ENCODE data around the gene HOXD8.

The HOXD8 gene

DNA sequence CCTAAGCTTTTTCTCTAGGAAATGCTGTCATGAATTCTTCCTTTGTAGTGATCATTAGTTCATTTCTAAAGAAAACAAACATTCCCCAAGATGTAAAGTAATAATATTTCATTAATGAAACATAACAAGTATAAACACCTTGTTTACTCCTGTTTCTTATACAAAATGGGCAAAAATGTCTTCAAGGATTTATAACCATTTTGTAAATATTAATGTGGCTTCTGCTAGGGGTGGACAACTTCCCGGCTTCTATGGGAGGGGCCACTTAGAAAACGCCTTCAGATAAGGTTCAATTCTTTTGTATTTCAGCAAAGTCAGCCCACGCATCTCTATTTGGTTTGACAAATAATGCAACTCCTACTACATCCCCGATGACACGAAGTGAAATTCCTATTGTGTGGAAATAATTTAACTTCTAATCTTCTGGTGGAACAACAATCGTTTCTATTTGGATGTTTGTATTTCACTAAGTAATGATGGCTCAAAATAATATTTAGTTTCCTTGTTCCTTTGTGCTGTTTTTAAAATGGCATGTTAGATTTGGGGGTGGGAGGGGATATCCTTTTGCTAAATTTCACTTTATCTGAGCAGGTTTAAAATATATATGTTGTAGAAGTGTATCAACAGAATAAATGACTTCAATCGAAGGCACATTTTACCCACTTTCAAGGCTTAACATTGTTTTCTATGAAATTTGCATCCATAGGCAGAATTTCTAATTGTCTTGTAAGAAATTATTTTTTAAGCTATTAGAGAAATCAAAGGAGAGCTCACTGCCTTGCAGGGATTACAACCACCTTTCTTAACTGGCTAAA is 44.3 kb downstream of the HOXD8 start:
- DNase-seq (ENCODE audit: low read depth in 2 of 2) = no peak

DNA sequence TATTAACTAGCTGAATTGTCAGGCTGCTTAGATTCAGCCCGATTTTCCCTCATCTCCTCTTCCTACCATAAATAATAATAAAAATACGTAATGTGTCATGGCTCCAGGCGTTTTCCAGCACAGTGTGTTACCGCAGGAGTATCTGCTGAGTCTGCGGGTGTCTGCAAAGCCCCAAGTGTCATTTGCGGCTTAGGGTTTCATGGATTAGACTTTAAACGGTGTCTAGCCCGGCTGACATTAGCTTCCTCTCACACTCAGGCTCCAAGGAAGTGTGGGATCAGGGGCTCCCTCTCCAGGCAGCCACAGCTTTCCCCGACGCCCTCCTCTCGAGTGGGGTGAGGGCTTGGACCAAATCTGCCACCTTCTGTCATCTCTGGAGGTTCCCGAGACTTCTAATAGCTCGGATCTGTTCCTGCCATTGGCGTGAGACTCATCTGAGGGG is 44.9 kb downstream of the HOXD8 start:
- DNase-seq (ENCODE audit: low read depth in 2 of 2) = no peak

DNA sequence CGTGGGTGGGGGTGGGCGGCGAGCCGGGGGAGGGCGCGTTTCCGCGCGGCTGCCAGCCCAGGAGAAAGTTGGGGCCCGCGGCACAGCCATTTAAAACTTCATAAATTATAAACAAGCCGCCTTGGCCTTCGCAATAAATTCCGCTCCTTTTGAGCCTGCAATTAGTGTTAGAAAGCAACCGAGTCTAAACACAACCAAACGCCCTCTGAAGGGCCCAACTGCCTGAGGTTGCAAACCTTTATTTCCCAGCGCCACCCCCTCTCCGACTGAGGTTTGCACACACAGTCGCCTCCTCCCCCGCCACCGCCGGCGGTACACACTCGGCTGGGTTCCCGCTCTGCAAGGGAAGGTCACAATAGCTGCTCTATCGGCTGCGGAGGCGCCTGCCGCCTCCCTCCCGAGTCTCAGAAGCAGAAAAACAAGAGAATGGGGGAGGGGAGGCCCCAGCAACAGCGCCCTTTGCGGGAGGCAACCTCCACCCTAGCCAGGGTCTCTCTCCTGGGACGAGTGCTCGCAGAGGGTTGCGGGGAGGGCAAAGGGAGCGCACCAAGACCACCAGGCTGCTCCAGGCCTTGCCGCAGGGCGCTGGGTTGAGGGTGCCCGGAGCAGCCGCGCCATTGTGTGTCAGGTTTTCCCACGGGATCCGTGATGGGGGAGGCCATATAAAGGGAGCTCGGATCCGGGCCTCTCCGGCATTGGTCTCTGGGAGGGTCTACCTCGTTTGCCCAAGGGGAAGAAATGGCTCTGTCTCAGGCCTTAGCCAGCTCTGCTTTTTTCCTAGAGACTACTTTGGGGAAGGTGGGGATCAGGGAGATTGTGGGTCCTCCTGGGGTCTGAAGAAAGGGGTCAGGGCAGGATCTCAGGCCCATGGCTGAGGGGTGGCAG is 45.6 kb downstream of the HOXD8 start:
- no peak for DNase-seq (ENCODE audit: low read depth in 2 of 2)

DNA sequence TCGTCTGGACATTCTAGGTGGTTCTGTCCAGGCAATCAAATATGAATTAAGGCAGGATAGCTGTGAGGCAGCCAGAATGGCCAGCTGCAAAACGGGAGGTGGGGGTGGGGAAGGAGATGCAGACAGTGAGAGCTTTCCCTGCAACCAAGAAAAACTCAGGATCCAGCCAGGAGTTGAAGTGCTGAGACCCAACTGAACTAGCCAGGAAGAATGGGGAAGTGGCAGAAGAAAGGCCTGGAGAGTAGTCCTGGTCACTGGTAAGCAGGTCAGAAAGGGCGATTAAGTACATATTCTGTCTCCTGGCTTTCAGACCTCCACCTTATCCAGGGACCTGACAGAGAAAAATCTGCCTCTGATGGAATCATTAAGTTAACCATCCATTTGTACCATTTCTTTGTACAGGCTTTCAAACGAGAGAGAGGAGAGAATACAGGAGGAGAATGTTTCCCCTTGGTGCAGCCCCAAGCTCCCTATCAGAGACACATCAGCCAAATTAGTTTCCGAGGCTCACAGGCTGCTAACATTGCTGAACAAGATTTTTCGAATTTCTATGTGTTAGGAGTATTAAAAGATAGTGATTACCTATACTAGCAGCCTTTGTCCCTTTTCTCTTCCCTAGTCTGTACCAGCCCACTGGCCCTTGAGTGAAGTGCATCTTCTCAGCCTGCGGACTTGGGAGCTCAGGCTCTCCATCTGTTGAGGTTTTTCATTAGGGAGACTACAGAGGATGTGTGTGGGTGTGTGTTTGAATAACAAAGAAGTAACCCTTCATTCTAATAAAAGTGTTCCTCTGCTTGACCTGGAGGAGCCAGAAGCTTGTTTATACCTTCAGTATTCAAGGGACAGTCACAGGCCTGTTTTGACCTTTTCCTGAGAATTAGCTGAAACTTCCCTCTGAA is 46.5 kb downstream of the HOXD8 start:
- DNase-seq (ENCODE audit: low read depth in 2 of 2) = no peak

DNA sequence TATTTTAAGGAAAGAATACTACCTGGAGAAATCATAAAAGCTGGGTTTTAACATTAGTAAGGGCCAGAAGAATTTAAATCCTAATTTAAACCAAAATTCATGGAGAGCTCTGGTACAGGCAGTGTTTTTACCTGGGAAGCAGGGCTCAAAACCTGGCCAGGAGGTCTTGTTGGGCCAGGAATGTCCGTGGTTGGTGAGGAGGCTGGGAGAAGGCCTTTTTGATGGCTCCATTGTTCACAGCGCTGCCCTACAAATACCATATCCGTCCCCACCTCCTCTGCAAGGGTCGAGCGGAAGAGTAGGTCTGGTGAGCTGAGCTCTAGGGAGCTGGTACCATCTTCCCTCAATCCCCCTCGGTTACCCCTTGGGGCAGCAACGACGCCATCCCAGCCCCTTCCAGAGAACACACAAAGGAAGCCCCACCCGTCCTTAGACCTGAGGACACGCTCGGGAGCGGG is 48.1 kb downstream of the HOXD8 start:
- no peak for DNase-seq (ENCODE audit: low read depth in 2 of 2)

DNA sequence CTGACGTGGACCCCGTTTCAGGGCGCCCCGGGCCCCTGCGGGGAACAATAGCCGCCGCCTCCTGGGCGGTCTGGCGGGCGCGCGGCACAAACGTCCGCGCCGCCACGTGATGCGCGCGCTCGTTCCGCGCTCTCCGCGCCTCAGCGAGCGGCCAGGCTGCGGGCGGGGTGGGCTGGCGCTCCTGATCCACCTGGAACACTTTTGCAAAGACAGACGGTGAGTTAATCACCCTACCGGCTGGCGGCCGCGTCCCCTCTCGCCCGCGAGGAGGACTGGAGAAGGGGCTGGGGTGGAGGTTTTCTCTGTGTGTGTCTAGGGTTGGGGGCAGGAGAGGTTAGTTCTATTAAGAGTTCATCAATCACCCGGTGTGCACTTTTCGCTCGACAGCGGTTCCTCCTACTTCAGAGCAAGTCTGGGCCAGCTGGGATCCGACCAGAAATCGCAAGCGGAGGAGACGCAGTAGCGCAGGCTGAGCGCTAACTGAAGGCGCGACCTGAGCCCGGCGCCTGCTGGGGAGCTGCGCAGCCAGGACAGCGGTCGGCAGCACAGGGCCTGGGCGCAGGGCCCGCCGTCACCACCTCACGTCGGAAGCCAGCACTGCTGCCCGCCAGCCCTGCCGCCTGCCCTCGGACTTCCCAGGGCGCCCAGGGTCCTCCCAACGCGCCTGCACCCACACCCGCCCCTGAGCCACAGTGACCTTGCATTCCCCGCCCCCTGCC is 48.7 kb downstream of the HOXD8 start:
- DNase-seq (ENCODE audit: low read depth in 2 of 2) = no peak

DNA sequence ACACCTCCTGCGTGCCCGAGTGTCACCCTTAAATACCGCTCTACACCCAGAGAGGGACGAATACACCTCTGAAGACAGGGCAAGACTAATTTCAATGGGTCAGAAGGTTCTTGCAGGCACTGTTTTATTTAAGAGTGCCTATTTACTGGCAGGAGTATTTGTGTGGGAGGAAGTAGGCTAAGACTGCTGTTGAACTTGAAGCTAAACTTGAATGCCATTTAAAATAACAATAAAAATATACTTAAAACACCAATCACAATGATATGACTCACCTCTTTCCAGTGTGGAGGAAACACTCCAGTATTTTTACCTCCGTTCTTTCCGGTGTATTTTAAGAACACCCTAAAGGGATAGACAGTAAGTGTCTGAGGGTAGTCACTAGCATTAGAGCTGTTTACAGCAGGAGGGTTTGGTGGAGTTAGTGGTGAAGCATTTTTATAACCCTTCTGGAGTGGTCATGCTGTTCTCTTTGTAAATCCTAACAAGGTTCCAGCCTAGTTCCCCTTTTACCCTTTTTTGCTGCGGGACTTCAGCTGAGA is 49.3 kb downstream of the HOXD8 start:
- DNase-seq (ENCODE audit: low read depth in 2 of 2) = no peak

DNA sequence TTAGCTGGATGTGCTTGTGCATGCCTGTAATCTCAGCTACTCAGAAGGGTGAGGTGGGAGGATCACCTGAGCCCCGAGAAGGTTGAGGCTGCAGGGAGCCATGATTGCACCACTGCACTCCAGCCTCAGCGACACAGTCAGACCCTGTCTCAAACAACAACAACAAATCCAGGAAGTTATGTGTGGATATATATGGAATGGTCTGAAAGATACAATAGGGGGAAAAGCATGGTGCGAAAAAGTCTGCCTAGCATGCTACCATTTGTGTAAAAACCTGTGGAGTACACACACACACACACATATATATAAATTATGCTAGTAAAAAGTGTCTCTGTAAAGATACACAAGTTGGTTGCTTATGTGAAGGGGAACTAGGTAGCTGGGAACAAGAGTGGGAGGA is 52.0 kb downstream of the HOXD8 start:
- DNase-seq (ENCODE audit: low read depth in 2 of 2) = no peak
